Measurements from ENCODE around the gene DNM2. TPM values are rescaled to one million over a fixed set of nuclear protein-coding genes. Genes with fewer than 3 reads are reported as not detected.

DNM2 gene
- total RNA-seq, 2 experiments from 2014 or later, result 279 to 286 TPM

DNA sequence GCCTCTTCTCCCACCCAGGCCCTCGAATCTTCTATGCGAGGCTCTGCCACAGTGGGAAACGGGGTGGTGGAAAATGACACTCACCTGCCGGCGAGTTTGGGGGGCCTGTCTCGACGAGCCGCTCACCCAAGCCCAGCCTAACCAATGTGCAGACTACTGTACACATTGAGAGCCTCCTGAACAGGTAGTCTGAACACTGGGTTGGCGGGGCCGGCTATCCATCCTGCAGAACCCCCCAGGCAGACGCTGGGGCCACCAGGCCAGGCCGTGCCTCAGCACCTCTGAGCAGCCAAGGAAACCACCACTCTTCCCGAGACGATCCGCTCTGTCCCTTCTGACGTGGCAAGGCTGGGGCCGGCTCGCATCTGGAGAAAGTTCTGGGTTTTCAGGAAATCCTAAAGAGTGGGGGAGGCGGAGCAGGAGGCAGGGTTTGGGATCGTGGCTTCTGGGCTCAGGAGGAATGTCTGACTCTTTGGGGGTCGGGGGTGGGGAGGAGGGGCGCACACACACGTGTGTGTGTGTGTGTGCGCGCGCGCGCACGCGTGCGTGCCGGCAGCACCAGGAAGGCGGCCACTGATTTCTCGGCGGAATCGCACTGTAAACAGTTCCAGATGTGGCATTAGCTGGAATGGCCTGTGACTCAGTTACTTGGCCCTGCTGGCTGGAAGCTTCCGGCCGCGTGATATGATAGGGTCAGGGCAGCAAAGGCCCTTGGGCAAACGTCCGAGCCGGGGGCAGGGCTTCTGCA is 99.6 kb downstream of the DNM2 start:
- ChIA-PET CTCF (no interaction called here), POLR2A (no interaction called here)
- Mint-ChIP-seq H3K27me3 (no peaks in the 10 kb centered on the region), H3K4me3 (no peak overlapping the region), H3K36me3 (ENCODE audit: low read depth) (peaks cover 62% of the 10 kb centered on the region), H3K27ac (no peak overlapping the region), H3K4me1 (ENCODE audit: low read depth) (peaks cover 6% of the 10 kb centered on the region), H3K9me3 (no peaks in the 10 kb centered on the region)
- TF ChIP-seq, protein P1, sequence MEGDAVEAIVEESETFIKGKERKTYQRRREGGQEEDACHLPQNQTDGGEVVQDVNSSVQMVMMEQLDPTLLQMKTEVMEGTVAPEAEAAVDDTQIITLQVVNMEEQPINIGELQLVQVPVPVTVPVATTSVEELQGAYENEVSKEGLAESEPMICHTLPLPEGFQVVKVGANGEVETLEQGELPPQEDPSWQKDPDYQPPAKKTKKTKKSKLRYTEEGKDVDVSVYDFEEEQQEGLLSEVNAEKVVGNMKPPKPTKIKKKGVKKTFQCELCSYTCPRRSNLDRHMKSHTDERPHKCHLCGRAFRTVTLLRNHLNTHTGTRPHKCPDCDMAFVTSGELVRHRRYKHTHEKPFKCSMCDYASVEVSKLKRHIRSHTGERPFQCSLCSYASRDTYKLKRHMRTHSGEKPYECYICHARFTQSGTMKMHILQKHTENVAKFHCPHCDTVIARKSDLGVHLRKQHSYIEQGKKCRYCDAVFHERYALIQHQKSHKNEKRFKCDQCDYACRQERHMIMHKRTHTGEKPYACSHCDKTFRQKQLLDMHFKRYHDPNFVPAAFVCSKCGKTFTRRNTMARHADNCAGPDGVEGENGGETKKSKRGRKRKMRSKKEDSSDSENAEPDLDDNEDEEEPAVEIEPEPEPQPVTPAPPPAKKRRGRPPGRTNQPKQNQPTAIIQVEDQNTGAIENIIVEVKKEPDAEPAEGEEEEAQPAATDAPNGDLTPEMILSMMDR (IDR thresholded peaks at IDR 0.05), result no peak
- peak in 1 of 14 experiments; percentile 15 for DNase-seq
- ATAC-seq (ENCODE audit: poor library complexity), result no peak
- H3K4me3 ChIP-seq (ENCODE audit: low read length), result no peak overlapping the region
- H3K9me3 ChIP-seq (ENCODE audit: control insufficient read depth in 1 of 2, insufficient read depth in 1 of 2, low read length in 2 of 2), result no peaks in the 10 kb centered on the region
- H3K27ac ChIP-seq (ENCODE audit: low read depth in 1 of 2, low read length in 2 of 2), result no peak overlapping the region
- intact Hi-C loops (cut with DNase I, micrococcal nuclease), result loop anchor here in 1 of 2 experiments (5.0 kb wide), 1 partner anchor 35 kb away; no protein-coding TSS in a partner anchor
- H3K36me3 ChIP-seq (ENCODE audit: insufficient read depth, low read length), result peaks cover 78% of the 10 kb centered on the region
- H3K27me3 ChIP-seq (ENCODE audit: control insufficient read depth in 1 of 2, insufficient read depth in 2 of 2, low read length in 2 of 2), result no peaks in the 10 kb centered on the region
- peaks cover 16% of the 10 kb centered on the region for H3K4me1 ChIP-seq (ENCODE audit: insufficient read depth, low read length)

DNA sequence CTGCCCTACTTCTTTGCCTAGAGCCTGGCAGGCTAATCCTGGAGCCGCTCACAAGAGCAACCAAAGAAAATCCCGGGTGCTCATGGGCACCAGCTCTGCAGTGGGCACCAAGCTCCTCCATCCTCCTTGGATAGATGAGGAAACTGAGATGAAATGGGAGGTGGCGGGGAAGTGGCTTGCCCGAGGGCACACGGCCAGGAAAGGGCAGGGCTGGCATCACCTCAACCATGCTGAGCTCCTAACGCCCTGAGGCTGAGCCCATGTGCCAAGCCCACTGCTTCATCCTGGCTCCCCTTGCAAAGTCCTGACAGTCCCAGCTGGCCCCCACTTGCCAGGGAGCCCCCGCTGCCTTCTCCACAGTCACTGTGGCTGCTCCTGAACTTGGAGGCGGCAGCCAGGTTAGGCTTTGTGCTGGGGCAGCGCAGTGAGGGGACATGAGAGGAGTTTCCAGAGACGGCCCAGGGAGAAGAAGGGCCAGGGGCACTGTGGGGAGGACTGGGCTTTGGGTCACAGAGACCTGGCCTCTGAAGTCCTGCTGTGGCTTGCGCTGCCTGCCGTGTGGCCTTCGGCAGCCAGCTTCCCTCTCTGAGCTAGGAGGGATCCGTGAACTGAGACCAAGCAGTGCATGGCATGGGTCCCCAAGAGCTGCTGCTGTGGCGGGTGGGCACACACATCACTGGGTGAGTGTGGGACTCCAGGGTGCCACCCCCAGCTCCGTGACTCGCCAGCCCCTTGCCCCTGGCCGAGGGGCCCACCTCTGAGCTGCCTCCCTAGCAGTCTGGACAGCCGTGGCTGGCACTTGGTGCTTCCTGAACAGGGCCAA is 100.6 kb downstream of the DNM2 start:
- Mint-ChIP-seq H3K27me3 (no peaks in the 10 kb centered on the region), H3K4me3 (no peak overlapping the region), H3K4me1 (ENCODE audit: low read depth) (peaks cover 6% of the 10 kb centered on the region), H3K27ac (no peak overlapping the region), H3K9me3 (no peaks in the 10 kb centered on the region), H3K36me3 (ENCODE audit: low read depth) (peaks cover 55% of the 10 kb centered on the region)
- intact Hi-C loops (cut with DNase I, micrococcal nuclease), result loop anchor here in 1 of 2 experiments (5.0 kb wide), 1 partner anchor 36 kb away; no protein-coding TSS in a partner anchor
- TF ChIP-seq, protein P1 (IDR thresholded peaks at IDR 0.05), result no peak
- Histone ChIP-seq H3K4me3 (ENCODE audit: low read length) (no peak overlapping the region), H3K27ac (ENCODE audit: low read depth in 1 of 2, low read length in 2 of 2) (no peak overlapping the region), H3K27me3 (ENCODE audit: control insufficient read depth in 1 of 2, insufficient read depth in 2 of 2, low read length in 2 of 2) (no peaks in the 10 kb centered on the region), H3K4me1 (ENCODE audit: insufficient read depth, low read length) (peaks cover 10% of the 10 kb centered on the region), H3K9me3 (ENCODE audit: control insufficient read depth in 1 of 2, insufficient read depth in 1 of 2, low read length in 2 of 2) (no peaks in the 10 kb centered on the region), H3K36me3 (ENCODE audit: insufficient read depth, low read length) (peaks cover 74% of the 10 kb centered on the region)
- ChIA-PET POLR2A (no interaction called here), CTCF (no interaction called here)
- ATAC-seq (ENCODE audit: poor library complexity) (no peak), DNase-seq (no peak)

DNA sequence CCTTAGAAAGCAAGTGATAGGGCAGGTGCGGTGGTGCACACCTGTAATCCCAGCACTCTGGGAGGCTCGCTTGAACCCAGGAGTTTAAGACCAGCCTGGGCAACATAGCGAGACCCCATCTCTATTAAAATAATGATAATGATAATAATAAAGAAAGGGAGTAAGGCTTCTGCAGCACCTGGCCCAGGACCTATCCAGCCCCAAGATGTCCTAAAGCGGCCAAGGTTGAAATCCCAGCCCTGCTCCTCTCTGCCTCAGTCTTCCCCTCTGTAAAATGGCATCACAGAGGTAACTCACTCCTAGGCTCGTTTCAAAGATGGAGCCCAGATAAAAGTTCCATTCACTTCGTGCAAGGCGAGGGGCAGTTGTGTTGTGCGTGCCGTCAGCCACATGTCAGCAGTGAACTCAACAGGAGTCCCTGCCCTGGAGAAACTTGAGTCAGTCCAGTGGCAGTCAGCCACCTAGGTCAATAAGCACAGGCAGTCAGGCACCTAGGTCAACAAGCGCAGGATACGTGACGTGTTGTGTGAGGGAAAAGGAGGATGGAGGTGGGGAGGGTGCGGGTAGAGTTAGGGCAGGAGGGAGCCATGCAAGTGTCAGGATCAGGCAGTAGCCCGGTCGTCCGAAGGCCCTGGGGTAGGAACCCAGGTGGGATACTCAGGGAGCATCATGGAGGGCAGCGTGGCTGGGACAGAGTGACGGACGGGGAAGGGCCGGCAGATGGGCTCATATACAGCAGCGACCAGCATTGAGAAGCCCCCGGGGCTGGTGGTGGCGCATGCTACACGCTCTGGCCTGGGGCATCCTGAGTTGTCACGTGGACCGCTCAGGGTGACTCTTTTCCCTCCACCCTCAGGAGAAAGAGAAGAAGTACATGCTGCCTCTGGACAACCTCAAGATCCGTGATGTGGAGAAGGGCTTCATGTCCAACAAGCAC is 101.5 kb downstream of the DNM2 start:
- peak in 1 of 14 experiments; percentile 18 for DNase-seq
- H3K36me3 Mint-ChIP-seq (ENCODE audit: low read depth), result peaks cover 55% of the 10 kb centered on the region
- CTCF ChIA-PET, result interaction anchor here (0.9 kb wide), 1 partner anchor 11 kb away, joined by 3 read pairs; no protein-coding TSS in a partner anchor
- Histone ChIP-seq H3K4me3 (ENCODE audit: low read length) (no peak overlapping the region), H3K27me3 (ENCODE audit: control insufficient read depth in 1 of 2, insufficient read depth in 2 of 2, low read length in 2 of 2) (no peaks in the 10 kb centered on the region), H3K36me3 (ENCODE audit: insufficient read depth, low read length) (peaks cover 73% of the 10 kb centered on the region), H3K27ac (ENCODE audit: low read depth in 1 of 2, low read length in 2 of 2) (no peak overlapping the region), H3K9me3 (ENCODE audit: control insufficient read depth in 1 of 2, insufficient read depth in 1 of 2, low read length in 2 of 2) (no peaks in the 10 kb centered on the region), H3K4me1 (ENCODE audit: insufficient read depth, low read length) (peaks cover 10% of the 10 kb centered on the region)
- POLR2A ChIA-PET, result no interaction called here
- H3K27ac Mint-ChIP-seq, result no peak overlapping the region
- no peaks in the 10 kb centered on the region for H3K27me3 Mint-ChIP-seq
- ATAC-seq (ENCODE audit: poor library complexity), result no peak
- intact Hi-C loops (cut with DNase I, micrococcal nuclease), result loop anchor here in 1 of 2 experiments (5.0 kb wide), 1 partner anchor 37 kb away; no protein-coding TSS in a partner anchor
- peaks cover 5% of the 10 kb centered on the region for H3K4me1 Mint-ChIP-seq (ENCODE audit: low read depth)
- no peaks in the 10 kb centered on the region for H3K9me3 Mint-ChIP-seq
- TF ChIP-seq, protein P1 (IDR thresholded peaks at IDR 0.05), result no peak
- no peak overlapping the region for H3K4me3 Mint-ChIP-seq

Data from CD4-positive, alpha-beta T cell (primary cell).